Keratinocyte (primary cell): ENCODE measurements around the gene TNFAIP8L3. TPM values are rescaled to one million over a fixed set of nuclear protein-coding genes. Genes with fewer than 3 reads are reported as not detected.

Experiments
- DNase-seq: peaks from one replicate; pipeline ENCODE4 v3.0.0-alpha.2; 2011; ENCODE audit warnings: low read depth, missing footprints, low spot score
- FAIRE-seq: peaks from 2 replicates; lab custom pipeline; 2011; peaks lifted over from hg19 to GRCh38; lab: Jason Lieb, UNC
- H2AFZ ChIP-seq: 2 replicates; pipeline ENCODE4 v1.6.0; 2012; ENCODE audit warnings: low read length, control low read depth, inconsistent platforms; ENCODE audit not compliant: control insufficient read depth
- H3K27ac ChIP-seq: 2 replicates; pipeline ENCODE4 v1.5.1; 2011; ENCODE audit warnings: low read length; ENCODE audit not compliant: control insufficient read depth, insufficient read depth
- H3K27me3 ChIP-seq: 3 replicates; pipeline ENCODE4 v1.6.0; 2011; ENCODE audit warnings: low read length; ENCODE audit not compliant: control insufficient read depth, insufficient read depth; ENCODE audit errors: extremely low read depth
- H3K36me3 ChIP-seq, 2 experiments: 2 replicates in 1 of 2; 3 replicates in 1 of 2; pipeline ENCODE4 v1.5.1; 2011; ENCODE audit warnings: low read length in 2 of 2, mild to moderate bottlenecking in 1 of 2; ENCODE audit not compliant: control insufficient read depth in 2 of 2, insufficient read depth in 2 of 2; ENCODE audit errors: extremely low read depth in 1 of 2
- H3K4me1 ChIP-seq: 3 replicates; pipeline ENCODE4 v1.5.1; 2011; ENCODE audit warnings: low read length; ENCODE audit not compliant: control insufficient read depth, insufficient read depth; ENCODE audit errors: extremely low read depth
- H3K4me2 ChIP-seq: 3 replicates; pipeline ENCODE4 v1.6.0; 2011; ENCODE audit warnings: low read depth, low read length; ENCODE audit not compliant: control insufficient read depth, insufficient read depth; ENCODE audit errors: extremely low read depth
- H3K4me3 ChIP-seq, 3 experiments: fragments of 200-600 bp in 1 of 3; sonication (generic) in 1 of 3; 2 replicates in 2 of 3; 3 replicates in 1 of 3; pipeline ENCODE4 v1.5.1; 2011 to 2016; ENCODE audit warnings: low read length in 3 of 3, mild to moderate bottlenecking in 3 of 3, control low read depth in 2 of 3, inconsistent platforms in 1 of 3, low read depth in 1 of 3, mixed read lengths in 1 of 3, mixed run types in 1 of 3, moderate library complexity in 1 of 3; ENCODE audit not compliant: control insufficient read depth in 2 of 3, insufficient read depth in 2 of 3; ENCODE audit errors: extremely low read depth in 1 of 3
- H3K79me2 ChIP-seq: 2 replicates; pipeline ENCODE4 v1.6.0; 2012; ENCODE audit warnings: low read length; ENCODE audit not compliant: control insufficient read depth, insufficient read depth
- H3K9ac ChIP-seq: 3 replicates; pipeline ENCODE4 v1.6.0; 2011; ENCODE audit warnings: low read length; ENCODE audit not compliant: control insufficient read depth, insufficient read depth; ENCODE audit errors: extremely low read depth
- H3K9me1 ChIP-seq: 3 replicates; pipeline ENCODE4 v1.6.0; 2011; ENCODE audit warnings: low read length; ENCODE audit not compliant: control insufficient read depth, insufficient read depth; ENCODE audit errors: extremely low read depth
- H3K9me3 ChIP-seq: 2 replicates; pipeline ENCODE4 v1.5.1; 2012; ENCODE audit warnings: low read depth, low read length; ENCODE audit not compliant: control insufficient read depth
- H4K20me1 ChIP-seq: 3 replicates; pipeline ENCODE4 v1.6.0; 2011; ENCODE audit warnings: low read length; ENCODE audit not compliant: control insufficient read depth, insufficient read depth; ENCODE audit errors: extremely low read depth
- CTCF ChIP-seq, 3 experiments: IDR thresholded peaks in 1 of 3; conservative IDR thresholded peaks in 1 of 3; optimal IDR thresholded peaks in 1 of 3; 2 replicates in 2 of 3; 3 replicates in 1 of 3; pipeline versions ENCODE3 to v1.5.1; 2011; ENCODE audit warnings: low read length in 3 of 3, mild to moderate bottlenecking in 3 of 3, moderate library complexity in 2 of 3, control low read depth in 1 of 3, inconsistent platforms in 1 of 3; ENCODE audit not compliant: insufficient read depth in 2 of 3; ENCODE audit errors: extremely low read depth in 1 of 3
- EZH2 ChIP-seq: IDR thresholded peaks from one replicate; pipeline ENCODE4 v1.6.1; 2012; ENCODE audit warnings: inconsistent platforms, mild to moderate bottlenecking, low read length, moderate library complexity
- dilution Hi-C: fragments of 300-500 bp; cut with MboI; formaldehyde crosslinking; loops from one replicate; pipeline ENCODE4 v1.7.0; 2020; ENCODE audit warnings: low sequenced_read_pairs; ENCODE audit not compliant: extremely low pct_ligation_motif_present
- polyA plus RNA-seq, 5 experiments: library from polyadenylated mRNA; depleted of rRNA in 3 of 5; stranded (reverse) in 3 of 5; stranded (forward) in 1 of 5; unstranded in 1 of 5; fragments of >200 nt; gene quantifications; 1 replicate in 1 of 5; 2 replicates in 3 of 5; 3 replicates in 1 of 5; pipeline versions ENCODE4 v1.2.1 to v1.2.3, GENCODE V29; 2011 to 2012; ENCODE audit warnings: missing spikeins in 2 of 5, low read depth in 1 of 5, low replicate concordance in 1 of 5

Gene TNFAIP8L3
- polyA plus RNA-seq, 1 donor (not counting 4 experiments of a cell fraction or from before 2014, with no cell fraction given) = 0.51 TPM

DNA sequence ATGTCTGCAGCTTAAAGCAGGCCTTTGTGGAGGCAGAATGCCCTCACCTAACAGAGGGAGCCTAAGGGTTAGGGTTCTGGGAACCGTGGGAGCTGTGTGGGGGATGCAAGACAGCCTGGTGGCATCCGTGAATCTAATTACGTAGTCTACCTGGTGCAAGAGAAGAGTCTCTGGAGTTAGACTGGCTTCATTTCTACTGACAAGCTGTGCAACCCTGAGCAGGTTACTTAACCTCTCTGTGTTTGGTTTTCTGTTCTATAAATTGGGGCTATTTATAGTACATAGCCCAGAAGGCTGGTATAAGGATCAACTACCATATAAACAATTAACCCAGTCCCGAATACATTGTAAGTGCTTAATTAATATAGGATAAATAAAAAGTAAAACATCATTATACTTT, 8.3 kb downstream of the TNFAIP8L3 start:
- H3K36me3 ChIP-seq = no peaks in the 10 kb centered on the region
- H3K9ac ChIP-seq = no peak overlapping the region
- no peak for TF ChIP-seq EZH2
- no peak for TF ChIP-seq CTCF (optimal IDR thresholded peaks at IDR 0.05 in 1 of 3, IDR thresholded peaks at IDR 0.05 in 1 of 3, conservative IDR thresholded peaks at IDR 0.05 in 1 of 3; ENCODE audit: extremely low read depth in 1 of 3, insufficient read depth in 2 of 3, low read length in 3 of 3)
- H3K9me3 ChIP-seq = no peaks in the 10 kb centered on the region
- no peaks in the 10 kb centered on the region for H3K9me1 ChIP-seq
- DNase-seq (no peak), FAIRE-seq (no peak)
- H2AFZ ChIP-seq = no peak overlapping the region
- H3K4me2 ChIP-seq = no peak overlapping the region
- no peaks in the 10 kb centered on the region for H3K4me1 ChIP-seq
- peaks cover 3% of the 10 kb centered on the region for H3K27me3 ChIP-seq
- no peaks in the 10 kb centered on the region for H4K20me1 ChIP-seq
- dilution Hi-C loops = no loop called here
- H3K79me2 ChIP-seq = no peaks in the 10 kb centered on the region
- H3K27ac ChIP-seq = no peak overlapping the region
- H3K4me3 ChIP-seq = no peak overlapping the region

DNA sequence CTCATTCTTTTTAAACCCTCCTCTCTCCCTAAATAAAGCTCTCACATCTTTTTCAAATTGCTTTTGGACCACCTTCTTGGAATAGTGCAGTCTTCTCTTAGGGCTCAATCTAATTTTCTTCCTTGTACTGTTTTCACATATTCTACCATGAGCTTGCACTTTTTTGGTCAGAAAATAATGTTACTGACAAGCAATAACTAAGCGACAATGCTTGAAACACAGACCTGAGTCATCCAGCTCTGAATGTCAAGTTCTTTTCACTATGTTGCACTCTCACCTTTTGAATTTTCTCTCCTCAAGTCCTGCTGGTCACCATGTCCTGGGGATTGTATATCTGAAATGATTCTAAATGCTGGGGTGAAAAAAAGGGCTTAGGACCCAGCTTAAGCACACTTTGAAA, 8.9 kb downstream of the TNFAIP8L3 start:
- peaks cover 3% of the 10 kb centered on the region for H3K27me3 ChIP-seq
- H3K36me3 ChIP-seq = no peaks in the 10 kb centered on the region
- H3K9me1 ChIP-seq = no peaks in the 10 kb centered on the region
- no peaks in the 10 kb centered on the region for H3K9me3 ChIP-seq
- H3K9ac ChIP-seq = no peak overlapping the region
- dilution Hi-C loops = no loop called here
- DNase-seq = no peak
- H3K4me2 ChIP-seq = no peak overlapping the region
- peaks cover under 1% of the 10 kb centered on the region for H3K4me1 ChIP-seq
- no peak overlapping the region for H3K4me3 ChIP-seq
- no peak overlapping the region for H2AFZ ChIP-seq
- H3K79me2 ChIP-seq = no peaks in the 10 kb centered on the region
- no peak for TF ChIP-seq EZH2
- no peak for TF ChIP-seq CTCF (optimal IDR thresholded peaks at IDR 0.05 in 1 of 3, IDR thresholded peaks at IDR 0.05 in 1 of 3, conservative IDR thresholded peaks at IDR 0.05 in 1 of 3; ENCODE audit: extremely low read depth in 1 of 3, insufficient read depth in 2 of 3, low read length in 3 of 3)
- no peaks in the 10 kb centered on the region for H4K20me1 ChIP-seq
- FAIRE-seq = no peak
- no peak overlapping the region for H3K27ac ChIP-seq
